ENCODE results near the gene TBCA. TPM values are rescaled to one million over a fixed set of nuclear protein-coding genes. Genes with fewer than 3 reads are reported as not detected.

Gene TBCA
- total and polyA plus RNA-seq, 2 experiments from 2014 or later = 117 to 814 TPM

DNA sequence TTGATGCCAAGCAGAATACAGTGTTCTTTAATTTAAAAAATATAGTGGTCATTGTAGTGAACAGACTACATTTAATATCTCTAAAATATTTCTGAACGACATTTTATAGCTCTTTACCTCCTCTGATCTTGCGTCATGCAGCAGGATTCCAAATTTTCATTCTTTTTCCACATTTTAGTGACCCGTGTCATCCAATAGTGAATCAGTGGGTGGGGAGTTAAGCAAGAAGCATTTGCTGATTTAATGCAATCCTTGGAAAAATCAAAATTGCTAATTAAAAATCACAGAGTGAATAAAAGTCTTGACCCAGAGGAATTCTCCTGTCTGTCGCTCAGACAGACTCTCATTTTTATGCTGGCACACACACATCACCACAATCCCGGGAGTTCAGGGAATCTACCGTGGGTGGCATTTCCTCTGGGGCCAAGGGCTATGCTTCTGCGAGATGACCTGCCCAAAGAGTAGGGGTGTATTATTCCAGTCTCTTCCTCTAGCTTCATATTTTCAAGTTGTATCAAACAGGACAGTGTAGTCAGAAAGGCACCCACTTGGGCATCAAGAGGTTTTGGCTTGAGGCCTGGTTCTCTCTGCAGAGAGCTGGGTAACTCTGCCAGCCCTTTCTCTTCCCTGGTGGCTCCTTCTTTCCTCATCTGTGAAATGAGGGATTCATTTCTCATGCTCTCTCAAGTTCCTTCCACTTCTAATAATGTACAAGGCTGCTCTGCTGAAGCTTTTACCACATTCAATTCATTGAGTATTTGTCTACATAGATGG lies 112.9 kb downstream of the TBCA start:
- no peaks in the 10 kb centered on the region for H3K36me3 ChIP-seq (ENCODE audit: insufficient read depth)
- H2AFZ ChIP-seq = 0 out of 2 replicates have a peak overlapping the region, but pooled peaks have one; percentile 12
- TF ChIP-seq ZNF331 (CRISPR knock-in tag; IDR thresholded peaks at IDR 0.05; ENCODE audit: low read depth) (no peak), EZH2 (IDR thresholded peaks at IDR 0.05; ENCODE audit: low read depth, unreplicated experiment) (no peak), CREB1 (CRISPR knock-in tag; IDR thresholded peaks at IDR 0.05; ENCODE audit: low read depth) (no peak), NANOG (IDR thresholded peaks at IDR 0.05; ENCODE audit: borderline replicate concordance) (no peak), EZH2phosphoT487 (IDR thresholded peaks at IDR 0.05; ENCODE audit: unreplicated experiment) (no peak), ZNF114 (CRISPR knock-in tag; IDR thresholded peaks at IDR 0.05) (no peak), POLR2AphosphoS5 (IDR thresholded peaks at IDR 0.05; ENCODE audit: low read depth) (no peak), JUNB (IDR thresholded peaks at IDR 0.05; ENCODE audit: unreplicated experiment) (no peak), STAT1 (IDR thresholded peaks at IDR 0.05; ENCODE audit: unreplicated experiment) (no peak)
- TF ChIP-seq, protein P1, sequence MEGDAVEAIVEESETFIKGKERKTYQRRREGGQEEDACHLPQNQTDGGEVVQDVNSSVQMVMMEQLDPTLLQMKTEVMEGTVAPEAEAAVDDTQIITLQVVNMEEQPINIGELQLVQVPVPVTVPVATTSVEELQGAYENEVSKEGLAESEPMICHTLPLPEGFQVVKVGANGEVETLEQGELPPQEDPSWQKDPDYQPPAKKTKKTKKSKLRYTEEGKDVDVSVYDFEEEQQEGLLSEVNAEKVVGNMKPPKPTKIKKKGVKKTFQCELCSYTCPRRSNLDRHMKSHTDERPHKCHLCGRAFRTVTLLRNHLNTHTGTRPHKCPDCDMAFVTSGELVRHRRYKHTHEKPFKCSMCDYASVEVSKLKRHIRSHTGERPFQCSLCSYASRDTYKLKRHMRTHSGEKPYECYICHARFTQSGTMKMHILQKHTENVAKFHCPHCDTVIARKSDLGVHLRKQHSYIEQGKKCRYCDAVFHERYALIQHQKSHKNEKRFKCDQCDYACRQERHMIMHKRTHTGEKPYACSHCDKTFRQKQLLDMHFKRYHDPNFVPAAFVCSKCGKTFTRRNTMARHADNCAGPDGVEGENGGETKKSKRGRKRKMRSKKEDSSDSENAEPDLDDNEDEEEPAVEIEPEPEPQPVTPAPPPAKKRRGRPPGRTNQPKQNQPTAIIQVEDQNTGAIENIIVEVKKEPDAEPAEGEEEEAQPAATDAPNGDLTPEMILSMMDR (conservative IDR thresholded peaks at IDR 0.05; ENCODE audit: low read depth in 2 of 2) = no peak
- TF ChIP-seq, protein P2, sequence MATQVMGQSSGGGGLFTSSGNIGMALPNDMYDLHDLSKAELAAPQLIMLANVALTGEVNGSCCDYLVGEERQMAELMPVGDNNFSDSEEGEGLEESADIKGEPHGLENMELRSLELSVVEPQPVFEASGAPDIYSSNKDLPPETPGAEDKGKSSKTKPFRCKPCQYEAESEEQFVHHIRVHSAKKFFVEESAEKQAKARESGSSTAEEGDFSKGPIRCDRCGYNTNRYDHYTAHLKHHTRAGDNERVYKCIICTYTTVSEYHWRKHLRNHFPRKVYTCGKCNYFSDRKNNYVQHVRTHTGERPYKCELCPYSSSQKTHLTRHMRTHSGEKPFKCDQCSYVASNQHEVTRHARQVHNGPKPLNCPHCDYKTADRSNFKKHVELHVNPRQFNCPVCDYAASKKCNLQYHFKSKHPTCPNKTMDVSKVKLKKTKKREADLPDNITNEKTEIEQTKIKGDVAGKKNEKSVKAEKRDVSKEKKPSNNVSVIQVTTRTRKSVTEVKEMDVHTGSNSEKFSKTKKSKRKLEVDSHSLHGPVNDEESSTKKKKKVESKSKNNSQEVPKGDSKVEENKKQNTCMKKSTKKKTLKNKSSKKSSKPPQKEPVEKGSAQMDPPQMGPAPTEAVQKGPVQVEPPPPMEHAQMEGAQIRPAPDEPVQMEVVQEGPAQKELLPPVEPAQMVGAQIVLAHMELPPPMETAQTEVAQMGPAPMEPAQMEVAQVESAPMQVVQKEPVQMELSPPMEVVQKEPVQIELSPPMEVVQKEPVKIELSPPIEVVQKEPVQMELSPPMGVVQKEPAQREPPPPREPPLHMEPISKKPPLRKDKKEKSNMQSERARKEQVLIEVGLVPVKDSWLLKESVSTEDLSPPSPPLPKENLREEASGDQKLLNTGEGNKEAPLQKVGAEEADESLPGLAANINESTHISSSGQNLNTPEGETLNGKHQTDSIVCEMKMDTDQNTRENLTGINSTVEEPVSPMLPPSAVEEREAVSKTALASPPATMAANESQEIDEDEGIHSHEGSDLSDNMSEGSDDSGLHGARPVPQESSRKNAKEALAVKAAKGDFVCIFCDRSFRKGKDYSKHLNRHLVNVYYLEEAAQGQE (IDR thresholded peaks at IDR 0.05; ENCODE audit: unreplicated experiment) = no peak
- TF ChIP-seq, protein P3, sequence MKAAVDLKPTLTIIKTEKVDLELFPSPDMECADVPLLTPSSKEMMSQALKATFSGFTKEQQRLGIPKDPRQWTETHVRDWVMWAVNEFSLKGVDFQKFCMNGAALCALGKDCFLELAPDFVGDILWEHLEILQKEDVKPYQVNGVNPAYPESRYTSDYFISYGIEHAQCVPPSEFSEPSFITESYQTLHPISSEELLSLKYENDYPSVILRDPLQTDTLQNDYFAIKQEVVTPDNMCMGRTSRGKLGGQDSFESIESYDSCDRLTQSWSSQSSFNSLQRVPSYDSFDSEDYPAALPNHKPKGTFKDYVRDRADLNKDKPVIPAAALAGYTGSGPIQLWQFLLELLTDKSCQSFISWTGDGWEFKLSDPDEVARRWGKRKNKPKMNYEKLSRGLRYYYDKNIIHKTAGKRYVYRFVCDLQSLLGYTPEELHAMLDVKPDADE (IDR thresholded peaks at IDR 0.05) = no peak
- TF ChIP-seq, protein P4, sequence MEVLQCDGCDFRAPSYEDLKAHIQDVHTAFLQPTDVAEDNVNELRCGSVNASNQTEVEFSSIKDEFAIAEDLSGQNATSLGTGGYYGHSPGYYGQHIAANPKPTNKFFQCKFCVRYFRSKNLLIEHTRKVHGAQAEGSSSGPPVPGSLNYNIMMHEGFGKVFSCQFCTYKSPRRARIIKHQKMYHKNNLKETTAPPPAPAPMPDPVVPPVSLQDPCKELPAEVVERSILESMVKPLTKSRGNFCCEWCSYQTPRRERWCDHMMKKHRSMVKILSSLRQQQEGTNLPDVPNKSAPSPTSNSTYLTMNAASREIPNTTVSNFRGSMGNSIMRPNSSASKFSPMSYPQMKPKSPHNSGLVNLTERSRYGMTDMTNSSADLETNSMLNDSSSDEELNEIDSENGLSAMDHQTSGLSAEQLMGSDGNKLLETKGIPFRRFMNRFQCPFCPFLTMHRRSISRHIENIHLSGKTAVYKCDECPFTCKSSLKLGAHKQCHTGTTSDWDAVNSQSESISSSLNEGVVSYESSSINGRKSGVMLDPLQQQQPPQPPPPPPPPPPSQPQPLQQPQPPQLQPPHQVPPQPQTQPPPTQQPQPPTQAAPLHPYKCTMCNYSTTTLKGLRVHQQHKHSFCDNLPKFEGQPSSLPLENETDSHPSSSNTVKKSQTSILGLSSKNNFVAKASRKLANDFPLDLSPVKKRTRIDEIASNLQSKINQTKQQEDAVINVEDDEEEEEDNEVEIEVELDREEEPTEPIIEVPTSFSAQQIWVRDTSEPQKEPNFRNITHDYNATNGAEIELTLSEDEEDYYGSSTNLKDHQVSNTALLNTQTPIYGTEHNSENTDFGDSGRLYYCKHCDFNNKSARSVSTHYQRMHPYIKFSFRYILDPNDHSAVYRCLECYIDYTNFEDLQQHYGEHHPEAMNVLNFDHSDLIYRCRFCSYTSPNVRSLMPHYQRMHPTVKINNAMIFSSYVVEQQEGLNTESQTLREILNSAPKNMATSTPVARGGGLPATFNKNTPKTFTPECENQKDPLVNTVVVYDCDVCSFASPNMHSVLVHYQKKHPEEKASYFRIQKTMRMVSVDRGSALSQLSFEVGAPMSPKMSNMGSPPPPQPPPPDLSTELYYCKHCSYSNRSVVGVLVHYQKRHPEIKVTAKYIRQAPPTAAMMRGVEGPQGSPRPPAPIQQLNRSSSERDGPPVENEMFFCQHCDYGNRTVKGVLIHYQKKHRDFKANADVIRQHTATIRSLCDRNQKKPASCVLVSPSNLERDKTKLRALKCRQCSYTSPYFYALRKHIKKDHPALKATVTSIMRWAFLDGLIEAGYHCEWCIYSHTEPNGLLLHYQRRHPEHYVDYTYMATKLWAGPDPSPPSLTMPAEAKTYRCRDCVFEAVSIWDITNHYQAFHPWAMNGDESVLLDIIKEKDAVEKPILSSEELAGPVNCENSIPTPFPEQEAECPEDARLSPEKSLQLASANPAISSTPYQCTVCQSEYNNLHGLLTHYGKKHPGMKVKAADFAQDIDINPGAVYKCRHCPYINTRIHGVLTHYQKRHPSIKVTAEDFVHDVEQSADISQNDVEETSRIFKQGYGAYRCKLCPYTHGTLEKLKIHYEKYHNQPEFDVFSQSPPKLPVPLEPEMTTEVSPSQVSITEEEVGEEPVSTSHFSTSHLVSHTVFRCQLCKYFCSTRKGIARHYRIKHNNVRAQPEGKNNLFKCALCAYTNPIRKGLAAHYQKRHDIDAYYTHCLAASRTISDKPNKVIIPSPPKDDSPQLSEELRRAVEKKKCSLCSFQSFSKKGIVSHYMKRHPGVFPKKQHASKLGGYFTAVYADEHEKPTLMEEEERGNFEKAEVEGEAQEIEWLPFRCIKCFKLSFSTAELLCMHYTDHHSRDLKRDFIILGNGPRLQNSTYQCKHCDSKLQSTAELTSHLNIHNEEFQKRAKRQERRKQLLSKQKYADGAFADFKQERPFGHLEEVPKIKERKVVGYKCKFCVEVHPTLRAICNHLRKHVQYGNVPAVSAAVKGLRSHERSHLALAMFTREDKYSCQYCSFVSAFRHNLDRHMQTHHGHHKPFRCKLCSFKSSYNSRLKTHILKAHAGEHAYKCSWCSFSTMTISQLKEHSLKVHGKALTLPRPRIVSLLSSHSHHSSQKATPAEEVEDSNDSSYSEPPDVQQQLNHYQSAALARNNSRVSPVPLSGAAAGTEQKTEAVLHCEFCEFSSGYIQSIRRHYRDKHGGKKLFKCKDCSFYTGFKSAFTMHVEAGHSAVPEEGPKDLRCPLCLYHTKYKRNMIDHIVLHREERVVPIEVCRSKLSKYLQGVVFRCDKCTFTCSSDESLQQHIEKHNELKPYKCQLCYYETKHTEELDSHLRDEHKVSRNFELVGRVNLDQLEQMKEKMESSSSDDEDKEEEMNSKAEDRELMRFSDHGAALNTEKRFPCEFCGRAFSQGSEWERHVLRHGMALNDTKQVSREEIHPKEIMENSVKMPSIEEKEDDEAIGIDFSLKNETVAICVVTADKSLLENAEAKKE (CRISPR knock-in tag; IDR thresholded peaks at IDR 0.05) = no peak
- Mint-ChIP-seq H3K9me3 (no peaks in the 10 kb centered on the region), H3K27ac (no peak overlapping the region), H3K4me1 (no peaks in the 10 kb centered on the region), H3K4me3 (no peak overlapping the region), H3K36me3 (ENCODE audit: low read depth) (no peaks in the 10 kb centered on the region), H3K27me3 (ENCODE audit: insufficient read depth, low read depth, poor library complexity) (no peaks in the 10 kb centered on the region)
- no peaks in the 10 kb centered on the region for H3K27me3 ChIP-seq (ENCODE audit: insufficient read depth)
- no peaks in the 10 kb centered on the region for H3K4me1 ChIP-seq (ENCODE audit: insufficient read depth)
- no peaks in the 10 kb centered on the region for H3F3A ChIP-seq (replicated peaks; ENCODE audit: low read depth)
- H3K4me2 ChIP-seq = no peak overlapping the region
- H3K27ac ChIP-seq (ENCODE audit: low read depth) = no peak overlapping the region
- DNase-seq (ENCODE audit: low spot score) (no peak), ATAC-seq (no peak)
- H3K79me2 ChIP-seq (replicated peaks; ENCODE audit: insufficient read depth) = no peaks in the 10 kb centered on the region
- no peaks in the 10 kb centered on the region for H4K20me1 ChIP-seq (replicated peaks; ENCODE audit: insufficient read depth)
- H3K9me2 ChIP-seq (ENCODE audit: insufficient read depth) = no peaks in the 10 kb centered on the region
- no peak overlapping the region for H3K4me3 ChIP-seq
